ENCODE measurements around the gene POP7.

GRCh38 chr7:100752994-100753393 is 47.1 kb downstream of the POP7 start:
- TF ChIP-seq ARNT (IDR thresholded peaks at IDR 0.05) (no peak), NFRKB (IDR thresholded peaks at IDR 0.05) (no peak), FOXK2 (IDR thresholded peaks at IDR 0.05) (no peak), TARDBP (IDR thresholded peaks at IDR 0.05) (no peak), LEF1 (IDR thresholded peaks at IDR 0.05; ENCODE audit: borderline replicate concordance) (no peak), SUZ12 (IDR thresholded peaks at IDR 0.05) (no peak)
